SJCRH30 (cell line): ENCODE results near the gene SP110. TPM values are rescaled to one million over a fixed set of nuclear protein-coding genes. Genes with fewer than 3 reads are reported as not detected.
"Not testable (repeated sequence)": the region's sequence is repeated elsewhere in the genome, so short reads cannot be mapped to it uniquely, and the experiment has no call there.

Experiments used
- DNase-seq, 2 experiments: peaks; one replicate each; pipeline ENCODE4 v3.0.0-alpha.2; 2015 to 2020
- H3K27ac ChIP-seq: fragments of 250-450 bp; sonication (Bioruptor Pico); 2 replicates; pipeline ENCODE4 v1.5.1; 2020; ENCODE audit warnings: mild to moderate bottlenecking, moderate library complexity
- H3K27me3 ChIP-seq: fragments of 250-450 bp; sonication (Bioruptor Pico); 2 replicates; pipeline ENCODE4 v1.5.1; 2020; ENCODE audit warnings: mild to moderate bottlenecking, moderate library complexity
- H3K36me3 ChIP-seq: fragments of 250-450 bp; sonication (Bioruptor Pico); 2 replicates; pipeline ENCODE4 v1.5.1; 2020; ENCODE audit warnings: mild to moderate bottlenecking, moderate library complexity
- H3K4me1 ChIP-seq: fragments of 250-450 bp; sonication (Bioruptor Pico); 2 replicates; pipeline ENCODE4 v1.5.1; 2020; ENCODE audit warnings: mild to moderate bottlenecking, moderate library complexity
- H3K4me3 ChIP-seq: fragments of 250-450 bp; sonication (Bioruptor Pico); 2 replicates; pipeline ENCODE4 v1.5.1; 2020; ENCODE audit warnings: mild to moderate bottlenecking, moderate library complexity
- H3K9me3 ChIP-seq: fragments of 250-450 bp; sonication (Bioruptor Pico); replicated peaks from 2 replicates; pipeline ENCODE4 v1.5.1; 2020; ENCODE audit warnings: mild to moderate bottlenecking, moderate library complexity
- total RNA-seq: library from RNA; depleted of rRNA; stranded (reverse); fragments of >200 nt; shearing (Covaris generic); gene quantifications from 2 replicates; pipeline ENCODE4 v1.2.3, GENCODE V29; 2014; rRNA removed

SP110 gene
- total RNA-seq, 1 experiment from 2014 or later, result 3.0 TPM

DNA sequence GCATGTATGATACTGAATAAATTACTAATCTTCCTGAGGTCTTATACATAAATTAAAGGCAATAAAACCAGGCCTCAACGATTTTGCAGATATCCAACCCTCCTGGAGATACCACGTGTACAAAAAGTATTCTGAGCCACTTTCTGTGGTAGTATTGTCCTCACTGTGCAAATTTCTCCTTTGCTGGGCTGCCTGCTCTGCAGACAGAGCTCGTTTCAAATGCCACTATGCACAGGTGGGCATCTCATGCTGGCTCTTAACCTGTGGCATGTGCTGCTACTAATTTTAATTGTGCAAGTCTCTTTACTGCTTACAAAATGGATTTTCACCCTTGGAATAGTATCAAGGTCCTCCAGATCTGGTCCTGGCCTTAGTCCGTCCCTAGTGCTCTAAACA is 84.7 kb downstream of the SP110 start:
- DNase-seq, result no peak
- no peak overlapping the region for H3K4me3 ChIP-seq
- no peaks in the 10 kb centered on the region for H3K4me1 ChIP-seq
- H3K36me3 ChIP-seq, result no peaks in the 10 kb centered on the region
- H3K9me3 ChIP-seq, result no peaks in the 10 kb centered on the region
- H3K27ac ChIP-seq, result no peak overlapping the region
- no peaks in the 10 kb centered on the region for H3K27me3 ChIP-seq

GRCh38 chr2:230134496-230135129 is 85.2 kb downstream of the SP110 start:
- Histone ChIP-seq H3K27me3 (no peaks in the 10 kb centered on the region), H3K4me3 (no peak overlapping the region), H3K4me1 (no peaks in the 10 kb centered on the region), H3K9me3 (no peaks in the 10 kb centered on the region), H3K36me3 (no peaks in the 10 kb centered on the region), H3K27ac (no peak overlapping the region)
- no peak for DNase-seq

DNA sequence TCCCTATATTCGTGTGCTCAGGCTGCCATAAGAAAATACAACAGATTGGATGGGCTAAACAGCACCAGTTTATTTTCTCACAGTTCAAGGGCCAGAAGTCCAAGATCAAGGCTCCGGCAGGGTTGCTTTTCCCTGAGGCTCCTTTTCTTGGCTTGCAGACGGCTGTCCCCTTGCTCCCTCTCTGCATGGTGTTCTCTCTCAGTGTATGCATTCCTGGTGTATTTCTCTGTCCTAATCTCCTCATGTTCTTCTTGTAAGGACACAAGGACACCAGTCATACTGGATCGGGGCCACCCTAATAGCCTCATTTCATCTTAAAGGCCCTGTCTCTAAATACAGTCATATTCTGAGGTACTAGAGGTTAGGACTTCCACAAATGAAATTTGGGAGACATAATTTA is 88.4 kb downstream of the SP110 start:
- no peak overlapping the region for H3K4me3 ChIP-seq

GRCh38 chr2:230130668-230131364 is 89.0 kb downstream of the SP110 start:
- H3K27ac ChIP-seq, result no peak overlapping the region
- no peaks in the 10 kb centered on the region for H3K36me3 ChIP-seq
- peak; percentile 47 to 53 for DNase-seq
- no peaks in the 10 kb centered on the region for H3K4me1 ChIP-seq
- no peaks in the 10 kb centered on the region for H3K27me3 ChIP-seq
- H3K9me3 ChIP-seq, result no peaks in the 10 kb centered on the region
- peak overlapping the region; percentile 37 for H3K4me3 ChIP-seq

More for the DNA sequence above, 88.4 kb downstream of the SP110 start:
- H3K27ac ChIP-seq, result no peak overlapping the region
- no peaks in the 10 kb centered on the region for H3K9me3 ChIP-seq
- H3K36me3 ChIP-seq, result no peaks in the 10 kb centered on the region
- no peak for DNase-seq
- no peaks in the 10 kb centered on the region for H3K27me3 ChIP-seq
- no peaks in the 10 kb centered on the region for H3K4me1 ChIP-seq

GRCh38 chr2:230129343-230129742 is 90.4 kb downstream of the SP110 start:
- no peak overlapping the region for H3K4me3 ChIP-seq
- H3K36me3 ChIP-seq, result no peaks in the 10 kb centered on the region
- H3K4me1 ChIP-seq, result no peaks in the 10 kb centered on the region
- H3K27ac ChIP-seq, result no peak overlapping the region
- H3K9me3 ChIP-seq, result no peaks in the 10 kb centered on the region
- no peak for DNase-seq
- no peaks in the 10 kb centered on the region for H3K27me3 ChIP-seq

GRCh38 chr2:230128623-230129342 is 91.0 kb downstream of the SP110 start:
- H3K36me3 ChIP-seq, result no peaks in the 10 kb centered on the region
- H3K9me3 ChIP-seq, result no peaks in the 10 kb centered on the region
- no peaks in the 10 kb centered on the region for H3K4me1 ChIP-seq
- H3K4me3 ChIP-seq, result no peak overlapping the region
- no peaks in the 10 kb centered on the region for H3K27me3 ChIP-seq
- no peak overlapping the region for H3K27ac ChIP-seq
- no peak for DNase-seq

DNA sequence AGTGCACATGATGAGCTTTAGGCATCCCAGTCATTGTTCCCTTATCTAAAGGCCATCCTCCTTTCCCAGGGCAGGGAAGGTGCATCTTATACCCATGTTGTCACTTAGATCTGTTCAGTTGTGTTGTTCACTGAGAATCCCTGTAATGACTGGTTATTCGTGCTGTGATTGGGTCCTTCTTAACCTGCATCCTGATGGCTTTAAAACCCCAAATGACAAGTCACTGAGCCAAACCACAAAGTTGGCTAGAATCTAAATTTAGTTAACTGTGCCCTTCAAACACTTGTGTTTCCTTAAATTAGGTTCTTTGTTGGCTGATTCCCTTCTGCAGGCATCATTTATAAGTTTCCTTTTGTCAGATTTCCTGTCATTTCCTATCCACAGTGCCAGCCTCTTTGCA is 92.6 kb downstream of the SP110 start:
- H3K27me3 ChIP-seq, result no peaks in the 10 kb centered on the region
- no peaks in the 10 kb centered on the region for H3K4me1 ChIP-seq
- no peak for DNase-seq
- no peaks in the 10 kb centered on the region for H3K36me3 ChIP-seq
- no peaks in the 10 kb centered on the region for H3K9me3 ChIP-seq
- no peak overlapping the region for H3K4me3 ChIP-seq
- no peak overlapping the region for H3K27ac ChIP-seq

- H3K9me3 ChIP-seq, result no peaks in the 10 kb centered on the region
- peak; percentile 6 to 15 for DNase-seq
Measured at GRCh38 chr2:230124757-230125431, 94.9 kb downstream of the SP110 start.

DNA sequence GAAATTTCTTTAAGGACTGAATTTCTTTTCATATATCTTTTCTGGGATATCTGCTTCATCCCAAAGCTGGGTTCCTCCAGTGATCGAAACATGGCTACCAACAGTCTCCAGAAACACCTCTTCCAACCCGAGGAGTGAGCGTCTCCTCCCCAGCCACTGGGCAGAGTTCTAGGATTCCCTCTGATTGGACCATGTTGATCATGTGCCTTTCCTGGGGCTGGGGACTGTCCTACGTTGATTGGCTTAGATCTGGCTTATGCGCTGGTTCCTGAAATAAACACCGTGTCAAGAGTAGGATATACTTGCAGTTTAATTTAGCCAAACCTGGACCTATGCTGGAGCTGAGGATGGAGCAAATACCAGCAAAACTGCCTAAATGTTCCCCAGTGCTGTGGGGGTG is 95.5 kb downstream of the SP110 start:
- H3K4me1 ChIP-seq, result no peaks in the 10 kb centered on the region
- H3K27me3 ChIP-seq, result no peaks in the 10 kb centered on the region
- peak in 1 of 2 experiments; percentile 26 for DNase-seq
- H3K4me3 ChIP-seq, result no peak overlapping the region
- no peak overlapping the region for H3K27ac ChIP-seq
- no peaks in the 10 kb centered on the region for H3K36me3 ChIP-seq
- H3K9me3 ChIP-seq, result no peaks in the 10 kb centered on the region

More at GRCh38 chr2:230124757-230125431, 94.9 kb downstream of the SP110 start:
- H3K36me3 ChIP-seq, result no peaks in the 10 kb centered on the region
- H3K27me3 ChIP-seq, result no peaks in the 10 kb centered on the region
- peak overlapping the region; percentile 28 for H3K4me3 ChIP-seq
- no peak overlapping the region for H3K27ac ChIP-seq
- H3K4me1 ChIP-seq, result no peaks in the 10 kb centered on the region

- H3K36me3 ChIP-seq, result not testable (repeated sequence)
Measured at GRCh38 chr2:230120376-230120775, 99.4 kb downstream of the SP110 start.

DNA sequence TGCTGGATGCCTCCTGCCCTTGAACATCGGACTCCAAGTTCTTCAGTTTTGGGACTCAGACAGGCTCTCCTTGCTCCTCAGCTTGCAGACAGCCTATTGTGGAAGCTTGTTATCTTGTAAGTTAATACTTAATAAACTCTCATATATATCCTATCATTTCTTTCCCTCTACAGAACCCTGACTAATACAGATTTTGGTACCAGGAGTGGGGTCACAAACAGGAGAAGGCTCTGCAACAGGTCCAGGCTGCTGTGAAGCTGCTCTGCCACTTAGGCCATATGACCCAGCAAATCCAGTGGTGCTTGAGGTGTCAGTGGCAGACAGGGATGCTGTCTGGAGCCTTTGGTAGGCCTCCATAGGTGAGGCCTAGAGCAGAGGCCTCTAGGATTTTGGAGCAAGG is 100.0 kb downstream of the SP110 start:
- not testable (repeated sequence) for H3K36me3 ChIP-seq, H3K27me3 ChIP-seq, H3K27ac ChIP-seq, H3K4me1 ChIP-seq, H3K9me3 ChIP-seq, DNase-seq, H3K4me3 ChIP-seq

More at GRCh38 chr2:230120376-230120775, 99.4 kb downstream of the SP110 start:
- not testable (repeated sequence) for H3K27ac ChIP-seq, H3K9me3 ChIP-seq, DNase-seq, H3K27me3 ChIP-seq, H3K4me1 ChIP-seq, H3K4me3 ChIP-seq

Other genes with a start within 250 kb of the SP110 start
- not detected in 2 replicates for gene SLC16A14, start 151.1 kb downstream of the SP110 start, total RNA-seq
- 0.12 and 0.25 TPM in 2 replicates for gene SP140, start 5.8 kb upstream of the SP110 start, total RNA-seq
- gene SP140L, start 107.2 kb upstream of the SP110 start, total RNA-seq, result 2.9 and 3.7 TPM in 2 replicates
- gene SP100, start 196.2 kb upstream of the SP110 start, total RNA-seq, result 5.5 and 6.2 TPM in 2 replicates